DMS 273 (cell line): ENCODE measurements around the gene ZNF597.
A peak's percentile ranks its signal among the peaks of the same experiment; 100 is the strongest.

Source experiments
- DNase-seq: peaks from one replicate; lab custom pipeline; 2025; ENCODE audit not compliant: unreplicated experiment; lab: John Stamatoyannopoulos, UW

The ZNF597 gene

GRCh38 chr16:3457434-3458252, 14.3 kb upstream of the ZNF597 start:
- peak; percentile 97 for DNase-seq

GRCh38 chr16:3454631-3455147, 11.4 kb upstream of the ZNF597 start:
- no peak for DNase-seq

- DNase-seq: peak; percentile 25
Observed at GRCh38 chr16:3454093-3454492, 10.8 kb upstream of the ZNF597 start.

GRCh38 chr16:3444032-3444388, 706 bp upstream of the ZNF597 start:
- DNase-seq: peak; percentile 76

- no peak for DNase-seq
Observed at GRCh38 chr16:3439637-3440036, 3.7 kb downstream of the ZNF597 start.

- no peak for DNase-seq
Observed at GRCh38 chr16:3434373-3434772, 8.9 kb downstream of the ZNF597 start.

GRCh38 chr16:3431779-3432219, 11.5 kb downstream of the ZNF597 start:
- DNase-seq: no peak

GRCh38 chr16:3413730-3414379, 29.4 kb downstream of the ZNF597 start:
- DNase-seq: peak; percentile 30

- no peak for DNase-seq
Observed at GRCh38 chr16:3408561-3409197, 34.6 kb downstream of the ZNF597 start.

- DNase-seq: peak; percentile 68
Observed at GRCh38 chr16:3401719-3402397, 41.4 kb downstream of the ZNF597 start.

- peak; percentile 99 for DNase-seq
Observed at GRCh38 chr16:3400779-3401688, 42.3 kb downstream of the ZNF597 start, which contains the start of the genes ZNF174 and ZSCAN32. Gene ZNF174, plus strand, starts transcription at chr16:3401215. Its CDS starts 790 bp downstream, at chr16:3402005. Gene ZSCAN32, minus strand, starts transcription at chr16:3401004. Its CDS starts 3,447 bp downstream, at chr16:3397557.

GRCh38 chr16:3400446-3400778, 42.9 kb downstream of the ZNF597 start:
- no peak for DNase-seq

- DNase-seq: no peak
Observed at GRCh38 chr16:3389663-3390338, 53.5 kb downstream of the ZNF597 start.

- no peak for DNase-seq
Observed at GRCh38 chr16:3388325-3388724, 55.0 kb downstream of the ZNF597 start.

- no peak for DNase-seq
Observed at GRCh38 chr16:3383045-3383448, 60.3 kb downstream of the ZNF597 start.
